Skeletal muscle tissue (tissue), 4 donors: ENCODE results near the gene ABCB1. TPM values are rescaled to one million over a fixed set of nuclear protein-coding genes. Genes with fewer than 3 reads are reported as not detected.

Experiments used
- H3K27ac ChIP-seq: one replicate; pipeline ENCODE4 v1.7.0; 2013; ENCODE audit warnings: mild to moderate bottlenecking, low read depth, low read length, inconsistent platforms
- H3K27me3 ChIP-seq, 3 donors: one replicate each; pipeline ENCODE4 v1.7.0; 2013; ENCODE audit warnings: low read length in 3 of 3; ENCODE audit not compliant: control insufficient read depth in 3 of 3, insufficient read depth in 3 of 3
- H3K36me3 ChIP-seq, 3 donors: one replicate each; pipeline ENCODE4 v1.7.0; 2013; ENCODE audit warnings: low read length in 3 of 3; ENCODE audit not compliant: control insufficient read depth in 3 of 3, insufficient read depth in 3 of 3
- H3K4me1 ChIP-seq, 3 donors: one replicate each; pipeline ENCODE4 v1.7.0; 2013; ENCODE audit warnings: low read length in 3 of 3, mild to moderate bottlenecking in 3 of 3; ENCODE audit not compliant: control insufficient read depth in 3 of 3, insufficient read depth in 3 of 3
- H3K4me3 ChIP-seq, 3 donors: one replicate each; pipeline ENCODE4 v1.7.0; 2013; ENCODE audit warnings: low read length in 3 of 3
- H3K9ac ChIP-seq, 3 donors: one replicate each; pipeline ENCODE4 v1.7.0; 2013; ENCODE audit warnings: low read length in 3 of 3, mild to moderate bottlenecking in 3 of 3, moderate library complexity in 2 of 3, low read depth in 1 of 3
- H3K9me3 ChIP-seq, 3 donors: one replicate each; pipeline ENCODE4 v1.7.0; 2013; ENCODE audit warnings: low read length in 3 of 3; ENCODE audit not compliant: control insufficient read depth in 3 of 3
- total RNA-seq: library from RNA; depleted of rRNA; stranded (reverse); fragments of >200 nt; gene quantifications from one replicate; pipeline ENCODE4 v1.2.3, GENCODE V29; 2014
- donor health status: Osteomylitis.

Gene ABCB1
- total RNA-seq, 1 donor from 2014 or later, result under 0.01 TPM

- Histone ChIP-seq H3K9me3 (no peaks in the 10 kb centered on the region), H3K27ac (no peak overlapping the region)
These were observed 72.0 kb downstream of the ABCB1 start for GRCh38 chr7:87528730-87529129.

GRCh38 chr7:87518735-87519134 lies 81.9 kb downstream of the ABCB1 start:
- no peak overlapping the region for H3K27ac ChIP-seq
- H3K9ac ChIP-seq, result no peak overlapping the region
- H3K4me3 ChIP-seq, result no peak overlapping the region
- no peaks in the 10 kb centered on the region for H3K27me3 ChIP-seq
- H3K9me3 ChIP-seq, result no peaks in the 10 kb centered on the region
- no peaks in the 10 kb centered on the region for H3K36me3 ChIP-seq
- H3K4me1 ChIP-seq, result no peaks in the 10 kb centered on the region

More at GRCh38 chr7:87528730-87529129, 72.0 kb downstream of the ABCB1 start:
- Histone ChIP-seq H3K36me3 (no peaks in the 10 kb centered on the region), H3K9ac (no peak overlapping the region), H3K4me1 (no peaks in the 10 kb centered on the region), H3K4me3 (no peak overlapping the region), H3K27me3 (no peaks in the 10 kb centered on the region)

DNA sequence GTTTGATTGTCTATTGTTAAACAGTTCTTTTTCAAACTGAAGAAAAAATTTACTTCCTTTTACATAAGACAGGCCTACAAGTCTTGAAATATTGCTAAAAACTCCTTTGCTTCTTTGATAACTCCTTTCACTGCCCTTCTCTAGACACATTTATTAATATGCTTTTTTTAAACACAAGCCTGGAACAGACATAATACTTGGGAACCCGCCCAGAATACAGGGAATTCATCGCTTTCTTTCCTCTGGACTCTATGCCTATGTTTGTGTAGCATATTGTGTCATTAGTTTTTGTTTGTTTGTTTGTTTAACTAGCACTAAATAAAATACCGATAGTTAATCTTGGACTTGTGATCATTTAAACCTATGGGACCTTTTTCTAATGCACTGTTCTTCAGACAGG lies 82.8 kb downstream of the ABCB1 start:
- Histone ChIP-seq H3K27me3 (no peaks in the 10 kb centered on the region), H3K36me3 (no peaks in the 10 kb centered on the region), H3K4me3 (no peak overlapping the region), H3K9ac (no peak overlapping the region), H3K9me3 (no peaks in the 10 kb centered on the region), H3K27ac (no peak overlapping the region), H3K4me1 (no peaks in the 10 kb centered on the region)

GRCh38 chr7:87517136-87517815 lies 83.4 kb downstream of the ABCB1 start:
- Histone ChIP-seq H3K9me3 (no peaks in the 10 kb centered on the region), H3K4me3 (no peak overlapping the region), H3K4me1 (no peaks in the 10 kb centered on the region), H3K9ac (no peak overlapping the region), H3K27ac (no peak overlapping the region), H3K36me3 (no peaks in the 10 kb centered on the region), H3K27me3 (no peaks in the 10 kb centered on the region)

DNA sequence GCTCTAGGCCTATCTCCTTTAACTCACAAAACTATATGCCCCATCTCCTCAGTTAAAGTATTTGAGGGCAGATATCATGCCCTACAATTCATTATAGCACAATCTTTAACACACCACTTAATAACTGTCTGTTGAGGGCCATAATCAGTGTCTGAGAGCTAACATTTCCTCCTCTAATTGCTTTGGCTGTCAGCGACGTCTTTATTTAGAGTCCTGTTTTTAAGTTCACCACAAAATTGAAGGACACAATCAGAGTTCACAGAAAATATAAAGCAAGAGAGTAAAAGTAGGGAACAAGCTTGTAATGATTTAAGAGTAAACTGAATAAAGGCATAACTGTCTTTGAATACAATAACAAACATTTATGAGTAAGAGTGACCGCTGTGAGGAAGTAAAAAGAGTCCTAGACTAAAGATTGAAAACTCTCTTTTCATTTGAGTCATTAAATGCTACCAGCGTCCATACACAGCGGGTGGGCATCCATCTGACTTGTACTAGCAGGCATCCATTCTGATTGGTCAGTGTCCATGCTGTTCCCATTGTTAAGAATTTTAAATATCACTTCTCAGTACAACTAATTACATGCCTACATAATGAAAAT lies 86.8 kb downstream of the ABCB1 start:
- Histone ChIP-seq H3K9me3 (no peaks in the 10 kb centered on the region), H3K27ac (no peak overlapping the region), H3K4me3 (no peak overlapping the region), H3K9ac (no peak overlapping the region), H3K27me3 (no peaks in the 10 kb centered on the region), H3K36me3 (no peaks in the 10 kb centered on the region), H3K4me1 (no peaks in the 10 kb centered on the region)

DNA sequence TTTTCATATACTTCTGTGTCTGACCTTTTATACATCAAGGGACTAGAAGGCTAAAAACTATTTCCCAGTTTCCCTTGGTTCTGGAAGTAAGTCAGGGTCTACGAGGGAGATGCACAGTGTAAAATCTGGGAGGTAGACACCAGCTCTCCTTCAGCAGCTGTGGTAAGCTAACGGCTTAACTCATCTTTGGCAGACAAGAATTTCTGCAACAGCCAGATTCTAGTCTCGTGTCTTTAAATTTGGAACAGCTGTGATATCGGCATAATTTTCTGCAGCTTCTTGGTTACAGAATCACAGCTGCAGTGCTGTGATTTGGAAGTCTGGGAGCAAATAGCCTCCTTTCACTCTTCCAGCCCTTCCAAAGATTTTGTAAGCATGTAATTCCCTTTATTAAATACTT lies 87.8 kb downstream of the ABCB1 start:
- Histone ChIP-seq H3K27ac (no peak overlapping the region), H3K4me1 (no peaks in the 10 kb centered on the region), H3K27me3 (no peaks in the 10 kb centered on the region), H3K9me3 (no peaks in the 10 kb centered on the region), H3K36me3 (no peaks in the 10 kb centered on the region), H3K9ac (no peak overlapping the region), H3K4me3 (no peak overlapping the region)

- H3K4me3 ChIP-seq, result no peak overlapping the region
- H3K9ac ChIP-seq, result no peak overlapping the region
- no peaks in the 10 kb centered on the region for H3K27me3 ChIP-seq
- H3K9me3 ChIP-seq, result no peaks in the 10 kb centered on the region
- no peaks in the 10 kb centered on the region for H3K36me3 ChIP-seq
- H3K4me1 ChIP-seq, result peaks cover 0 to 5% (median 0%) of the 10 kb centered on the region in 3 donors
- no peak overlapping the region for H3K27ac ChIP-seq
These were observed 89.2 kb downstream of the ABCB1 start for GRCh38 chr7:87511510-87511909.

DNA sequence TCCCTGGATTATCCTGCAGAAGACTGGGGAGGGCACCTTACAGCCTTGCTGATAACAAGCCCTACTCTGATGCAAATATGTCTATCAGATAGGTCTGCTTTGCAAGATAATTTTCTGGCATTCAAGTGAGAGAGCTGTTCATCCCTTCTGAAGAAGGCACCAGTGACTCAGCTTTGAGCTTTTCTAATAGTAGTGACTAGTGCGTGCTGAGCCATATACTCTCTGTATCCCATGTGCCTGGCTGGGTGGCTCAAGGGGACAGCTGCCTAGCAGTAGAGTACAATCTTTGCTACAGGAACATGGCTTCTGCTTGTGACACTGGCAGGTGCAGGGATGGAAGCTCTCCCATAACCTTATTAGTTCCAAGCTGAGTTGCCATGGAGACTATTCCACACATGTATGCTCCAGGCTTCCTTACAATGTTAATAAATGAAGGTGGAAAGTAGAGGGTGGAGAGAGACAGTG lies 90.2 kb downstream of the ABCB1 start:
- Histone ChIP-seq H3K27ac (no peak overlapping the region), H3K9me3 (no peaks in the 10 kb centered on the region), H3K9ac (no peak overlapping the region), H3K4me1 (peaks cover 0 to 7% (median 0%) of the 10 kb centered on the region in 3 donors), H3K36me3 (no peaks in the 10 kb centered on the region), H3K27me3 (no peaks in the 10 kb centered on the region), H3K4me3 (no peak overlapping the region)

- no peaks in the 10 kb centered on the region for H3K9me3 ChIP-seq
- peaks cover 0 to 7% (median 0%) of the 10 kb centered on the region in 3 donors for H3K4me1 ChIP-seq
- H3K36me3 ChIP-seq, result no peaks in the 10 kb centered on the region
- no peaks in the 10 kb centered on the region for H3K27me3 ChIP-seq
- no peak overlapping the region for H3K27ac ChIP-seq
- no peak overlapping the region for H3K4me3 ChIP-seq
- no peak overlapping the region for H3K9ac ChIP-seq
These were observed 93.2 kb downstream of the ABCB1 start for GRCh38 chr7:87507446-87507845.
